H1 (cell line): ENCODE data around the gene UPK3B.
"Not testable (repeated sequence)": the region's sequence is repeated elsewhere in the genome, so short reads cannot be mapped to it uniquely, and the experiment has no call there.

Source experiments
- CREB1 ChIP-seq: IDR thresholded peaks from 2 replicates; pipeline ENCODE4 v1.6.1; 2012; ENCODE audit warnings: inconsistent platforms
- CTCF ChIP-seq, 3 experiments: IDR thresholded peaks; 1 replicate in 2 of 3; 2 replicates in 1 of 3; pipeline versions ENCODE4 v1.5.1 to v1.6.1; 2011; ENCODE audit warnings: low read length in 3 of 3, mild to moderate bottlenecking in 3 of 3, inconsistent platforms in 2 of 3, low read depth in 1 of 3, moderate library complexity in 1 of 3; ENCODE audit not compliant: insufficient read depth in 1 of 3; ENCODE audit errors: control extremely low read depth in 1 of 3
- EP300 ChIP-seq, 2 experiments: IDR thresholded peaks; 1 replicate in 1 of 2; 2 replicates in 1 of 2; pipeline ENCODE4 v1.6.1; 2011 to 2012; ENCODE audit warnings: low read depth in 2 of 2, low read length in 2 of 2, mild to moderate bottlenecking in 2 of 2, borderline replicate concordance in 1 of 2, inconsistent platforms in 1 of 2, moderate library complexity in 1 of 2
- HDAC2 ChIP-seq, 2 experiments: fragments of 300-600 bp in 1 of 2; sonication (generic) in 1 of 2; IDR thresholded peaks; 2 replicates each; pipeline ENCODE4 v1.6.1; 2011 to 2012; ENCODE audit warnings: low read depth in 2 of 2, low read length in 2 of 2, mild to moderate bottlenecking in 2 of 2, moderate library complexity in 2 of 2, borderline replicate concordance in 1 of 2, inconsistent platforms in 1 of 2
- SAP30 ChIP-seq: fragments of 300-600 bp; sonication (generic); IDR thresholded peaks from 2 replicates; pipeline ENCODE4 v1.7.1; 2012; ENCODE audit warnings: low read length, moderate library complexity, mild to moderate bottlenecking, inconsistent platforms; ENCODE audit not compliant: insufficient read depth, insufficient replicate concordance
- TEAD4 ChIP-seq: IDR thresholded peaks from 2 replicates; pipeline ENCODE4 v1.6.1; 2012; ENCODE audit warnings: low read depth, low read length, inconsistent platforms, mixed read lengths

- TF ChIP-seq TEAD4; CTCF (IDR thresholded peaks at IDR 0.05; ENCODE audit: control extremely low read depth in 1 of 3, insufficient read depth in 1 of 3, low read depth in 1 of 3, low read length in 3 of 3); EP300 (IDR thresholded peaks at IDR 0.05; ENCODE audit: borderline replicate concordance in 1 of 2, low read depth in 2 of 2, low read length in 2 of 2); SAP30; HDAC2 (IDR thresholded peaks at IDR 0.05; ENCODE audit: borderline replicate concordance in 1 of 2, low read depth in 2 of 2, low read length in 2 of 2); CREB1: not testable (repeated sequence)
Measured at GRCh38 chr7:76467743-76468404, 42.5 kb upstream of the UPK3B start.
